K562 (cell line): ENCODE data around the gene ANGEL2. TPM values are rescaled to one million over a fixed set of nuclear protein-coding genes. Genes with fewer than 3 reads are reported as not detected.
A peak's percentile ranks its signal among the peaks of the same experiment; 100 is the strongest.

Experiments used
- CBFB ChIP-seq: sonication (generic); formaldehyde crosslinking; IDR thresholded peaks from 2 replicates; pipeline ENCODE4 v1.4.0; 2020; ENCODE audit warnings: mild to moderate bottlenecking, missing genetic modification reagents
- CC2D1A ChIP-seq: fragments of 450-650 bp; IDR thresholded peaks from 2 replicates; pipeline ENCODE4 v1.6.1; 2017; ENCODE audit warnings: mild to moderate bottlenecking
- CCAR2 ChIP-seq: fragments of 200-400 bp; formaldehyde crosslinking; IDR thresholded peaks from 2 replicates; pipeline ENCODE4 v1.6.1; 2017; ENCODE audit warnings: mild to moderate bottlenecking, low read depth, low read length
- EGR1 ChIP-seq: fragments of 450-650 bp; conservative IDR thresholded peaks from 2 replicates; pipeline ENCODE4 v1.6.1; 2017; ENCODE audit warnings: mild to moderate bottlenecking
- ETV6 ChIP-seq, 3 experiments: fragments of 150-350 bp in 1 of 3; sonication (generic) in 1 of 3; formaldehyde crosslinking in 1 of 3; IDR thresholded peaks; 2 replicates each; pipeline versions ENCODE4 v1.6.1 to v1.8.0; 2014 to 2022; ENCODE audit warnings: borderline replicate concordance in 2 of 3, low read depth in 2 of 3, antibody characterized with exemption in 1 of 3, low read length in 1 of 3, mild to moderate bottlenecking in 1 of 3, missing genetic modification reagents in 1 of 3
- FOS ChIP-seq: IDR thresholded peaks from 3 replicates; pipeline ENCODE4 v1.6.1; 2011; ENCODE audit not compliant: insufficient read length; ENCODE audit errors: extremely low read depth
- GATA2 ChIP-seq: sonication (generic); formaldehyde crosslinking; IDR thresholded peaks from 2 replicates; pipeline ENCODE4 v1.4.0; 2020; ENCODE audit warnings: mild to moderate bottlenecking, missing genetic modification reagents
- ILF3 ChIP-seq: fragments of 450-650 bp; IDR thresholded peaks from 2 replicates; pipeline ENCODE4 v1.6.1; 2018; ENCODE audit warnings: antibody characterized with exemption, mild to moderate bottlenecking, moderate library complexity, borderline replicate concordance
- KAT2B ChIP-seq: IDR thresholded peaks from one replicate; pipeline ENCODE4 v1.6.1; 2012; ENCODE audit warnings: low read depth, mild to moderate bottlenecking, control low read depth, inconsistent platforms, low read length, moderate library complexity
- KLF1 ChIP-seq: fragments of 450-650 bp; IDR thresholded peaks from 2 replicates; pipeline ENCODE4 v1.6.1; 2016; ENCODE audit warnings: missing genetic modification characterization, missing compliant biosample characterization
- LCOR ChIP-seq: sonication (generic); formaldehyde crosslinking; IDR thresholded peaks from 2 replicates; pipeline ENCODE4 v1.8.0; 2022; ENCODE audit warnings: mild to moderate bottlenecking, missing genetic modification reagents
- MEF2D ChIP-seq: conservative IDR thresholded peaks from 2 replicates; pipeline ENCODE4 v1.6.1; 2016; ENCODE audit warnings: low read depth, missing genetic modification characterization, missing compliant biosample characterization
- MTA1 ChIP-seq: fragments of 450-650 bp; IDR thresholded peaks from 2 replicates; pipeline ENCODE4 v1.6.1; 2017; ENCODE audit warnings: borderline replicate concordance
- NFATC3 ChIP-seq: fragments of 450-650 bp; IDR thresholded peaks from 2 replicates; pipeline ENCODE4 v1.6.1; 2017; ENCODE audit warnings: mild to moderate bottlenecking
- OTX1 ChIP-seq: fragments of 450-650 bp; formaldehyde crosslinking; IDR thresholded peaks from 2 replicates; pipeline ENCODE4 v1.4.0; 2022; ENCODE audit warnings: mild to moderate bottlenecking
- RNF219 ChIP-seq: fragments of 250-450 bp; sonication (Bioruptor Pico); IDR thresholded peaks from 2 replicates; pipeline ENCODE4 v1.5.0; 2022; ENCODE audit warnings: mild to moderate bottlenecking
- SRSF3 ChIP-seq: fragments of 200-400 bp; formaldehyde crosslinking; IDR thresholded peaks from 2 replicates; pipeline ENCODE4 v1.6.1; 2016; ENCODE audit warnings: mild to moderate bottlenecking, low read length, moderate library complexity; ENCODE audit not compliant: insufficient read depth
- TCF7 ChIP-seq: sonication (generic); IDR thresholded peaks from 2 replicates; pipeline ENCODE4 v1.6.1; 2016; ENCODE audit warnings: antibody characterized with exemption, borderline replicate concordance
- ZNF134 ChIP-seq: fragments of 250-450 bp; sonication (Bioruptor Pico); conservative IDR thresholded peaks from 2 replicates; pipeline ENCODE4 v1.4.0; 2020
- ZNF24 ChIP-seq: fragments of 450-650 bp; IDR thresholded peaks from 2 replicates; pipeline ENCODE4 v1.6.1; 2016
- polyA plus RNA-seq, 8 experiments: library from polyadenylated mRNA; depleted of rRNA in 4 of 8; stranded (reverse) in 5 of 8; unstranded in 3 of 8; fragments of >200 nt; fragmentation: Nextera tagmentation in 2 of 8; fragmentation: Illumina TruSeq in 1 of 8; extraction: Ambion mirVana in 2 of 8; extraction: Trizol in 1 of 8; gene quantifications; 2 replicates each; pipeline versions ENCODE4 v1.2.1 to v1.2.3, GENCODE V29; 2011 to 2014; ENCODE audit warnings: inconsistent platforms in 1 of 8, missing spikeins in 1 of 8
- total RNA-seq, 7 experiments: library from RNA; depleted of rRNA in 6 of 7; stranded (reverse); fragments of >200 nt in 6 of 7; fragmentation: Illumina TruSeq in 2 of 7; extraction: Trizol in 2 of 7; gene quantifications; 2 replicates each; pipeline versions ENCODE4 v1.2.1 to v1.2.3, GENCODE V29; 2011 to 2021; ENCODE audit warnings: low replicate concordance in 1 of 7
- TF ChIP-seq, protein P1 (sequence below), 2 experiments: IDR thresholded peaks; 2 replicates each; pipeline ENCODE4 v1.6.1; 2012; ENCODE audit warnings: improper control_type of control experiment in 2 of 2, low read depth in 2 of 2, low read length in 2 of 2, borderline replicate concordance in 1 of 2
- TF ChIP-seq, protein P2 (sequence below): sonication (generic); IDR thresholded peaks from 2 replicates; pipeline ENCODE4 v1.6.1; 2016
- TF ChIP-seq, protein P3 (sequence below): fragments of 250-450 bp; sonication (Bioruptor Pico); IDR thresholded peaks from 2 replicates; pipeline ENCODE4 v1.6.1; 2021; ENCODE audit warnings: mild to moderate bottlenecking

The ANGEL2 gene
- total and polyA plus RNA-seq, 9 of the 15 experiments (the other 6 are each of a cell fraction or from before 2014, with no cell fraction given) = 6.8 to 34.6 (median 26.2) TPM

DNA sequence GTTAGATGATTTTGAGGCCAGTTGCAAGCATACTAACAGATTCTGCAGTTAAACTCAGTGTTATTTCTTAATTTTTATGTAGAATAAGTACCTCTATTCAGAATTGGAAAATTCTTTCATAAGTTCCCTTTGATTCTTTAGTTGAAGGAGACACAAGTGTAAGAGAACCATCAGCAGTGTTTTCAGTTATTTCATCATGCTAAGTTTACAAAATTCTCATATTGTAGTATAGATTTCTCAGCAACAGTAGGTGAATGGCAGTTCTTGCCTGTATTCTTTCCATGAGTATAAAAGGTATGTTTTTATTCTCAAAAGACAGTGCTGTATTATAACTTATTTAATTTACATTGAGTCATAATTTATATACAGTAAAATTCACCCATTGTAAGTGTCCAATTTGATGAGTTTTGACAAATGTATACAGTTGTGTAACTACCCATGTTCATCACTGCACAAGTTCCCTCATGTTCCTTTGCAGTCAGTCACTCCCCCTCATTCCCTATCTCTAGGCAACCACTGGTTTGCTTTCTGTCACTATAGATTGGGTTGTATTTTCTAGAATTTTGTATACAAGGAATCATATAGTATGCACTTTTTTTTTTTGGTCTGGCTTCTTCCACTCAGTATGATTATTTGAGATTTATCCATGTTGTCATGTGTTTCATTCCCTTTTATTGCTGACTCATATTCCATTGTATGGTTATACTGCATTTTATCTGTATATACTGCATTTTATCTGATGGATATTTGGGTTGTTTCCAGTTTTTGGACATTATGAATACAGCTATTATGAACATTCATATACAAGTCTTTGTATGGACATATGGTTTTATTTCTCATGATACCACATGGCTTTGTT, 39.3 kb upstream of the ANGEL2 start (continued):
- TF ChIP-seq, protein P1, sequence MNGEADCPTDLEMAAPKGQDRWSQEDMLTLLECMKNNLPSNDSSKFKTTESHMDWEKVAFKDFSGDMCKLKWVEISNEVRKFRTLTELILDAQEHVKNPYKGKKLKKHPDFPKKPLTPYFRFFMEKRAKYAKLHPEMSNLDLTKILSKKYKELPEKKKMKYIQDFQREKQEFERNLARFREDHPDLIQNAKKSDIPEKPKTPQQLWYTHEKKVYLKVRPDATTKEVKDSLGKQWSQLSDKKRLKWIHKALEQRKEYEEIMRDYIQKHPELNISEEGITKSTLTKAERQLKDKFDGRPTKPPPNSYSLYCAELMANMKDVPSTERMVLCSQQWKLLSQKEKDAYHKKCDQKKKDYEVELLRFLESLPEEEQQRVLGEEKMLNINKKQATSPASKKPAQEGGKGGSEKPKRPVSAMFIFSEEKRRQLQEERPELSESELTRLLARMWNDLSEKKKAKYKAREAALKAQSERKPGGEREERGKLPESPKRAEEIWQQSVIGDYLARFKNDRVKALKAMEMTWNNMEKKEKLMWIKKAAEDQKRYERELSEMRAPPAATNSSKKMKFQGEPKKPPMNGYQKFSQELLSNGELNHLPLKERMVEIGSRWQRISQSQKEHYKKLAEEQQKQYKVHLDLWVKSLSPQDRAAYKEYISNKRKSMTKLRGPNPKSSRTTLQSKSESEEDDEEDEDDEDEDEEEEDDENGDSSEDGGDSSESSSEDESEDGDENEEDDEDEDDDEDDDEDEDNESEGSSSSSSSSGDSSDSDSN (IDR thresholded peaks at IDR 0.05; ENCODE audit: borderline replicate concordance in 1 of 2, low read depth in 2 of 2, low read length in 2 of 2) = no peak
- TF ChIP-seq OTX1 (CRISPR knock-in tag) (no peak), ETV6 (IDR thresholded peaks at IDR 0.05; ENCODE audit: borderline replicate concordance in 1 of 2, low read depth in 2 of 2, low read length in 1 of 2) (no peak), ETV6 (CRISPR knock-in tag; IDR thresholded peaks at IDR 0.05; ENCODE audit: borderline replicate concordance) (no peak), MEF2D (no peak), MTA1 (peak; percentile 52; the same call in 1 of the 2 replicates), CBFB (CRISPR knock-in tag) (no peak), SRSF3 (no peak), ILF3 (no peak), KLF1 (tag) (no peak), NFATC3 (0 out of 2 replicates have a peak, but pooled peaks have one; percentile 42), ZNF134 (CRISPR knock-in tag) (no peak), ZNF24 (no peak), RNF219 (CRISPR knock-in tag) (no peak), GATA2 (no peak; the same call in 1 of the 2 replicates), CC2D1A (no peak), CCAR2 (no peak), KAT2B (no peak), EGR1 (peak; percentile 82), TCF7 (no peak), FOS (no peak), LCOR (CRISPR knock-in tag) (no peak)
- TF ChIP-seq, protein P2, sequence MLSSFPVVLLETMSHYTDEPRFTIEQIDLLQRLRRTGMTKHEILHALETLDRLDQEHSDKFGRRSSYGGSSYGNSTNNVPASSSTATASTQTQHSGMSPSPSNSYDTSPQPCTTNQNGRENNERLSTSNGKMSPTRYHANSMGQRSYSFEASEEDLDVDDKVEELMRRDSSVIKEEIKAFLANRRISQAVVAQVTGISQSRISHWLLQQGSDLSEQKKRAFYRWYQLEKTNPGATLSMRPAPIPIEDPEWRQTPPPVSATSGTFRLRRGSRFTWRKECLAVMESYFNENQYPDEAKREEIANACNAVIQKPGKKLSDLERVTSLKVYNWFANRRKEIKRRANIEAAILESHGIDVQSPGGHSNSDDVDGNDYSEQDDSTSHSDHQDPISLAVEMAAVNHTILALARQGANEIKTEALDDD = peak; percentile 66
- TF ChIP-seq, protein P3, sequence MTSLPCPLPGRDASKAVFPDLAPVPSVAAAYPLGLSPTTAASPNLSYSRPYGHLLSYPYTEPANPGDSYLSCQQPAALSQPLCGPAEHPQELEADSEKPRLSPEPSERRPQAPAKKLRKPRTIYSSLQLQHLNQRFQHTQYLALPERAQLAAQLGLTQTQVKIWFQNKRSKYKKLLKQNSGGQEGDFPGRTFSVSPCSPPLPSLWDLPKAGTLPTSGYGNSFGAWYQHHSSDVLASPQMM (CRISPR knock-in tag) = no peak
